Measurements from ENCODE around the gene NXN. TPM values are rescaled to one million over a fixed set of nuclear protein-coding genes. Genes with fewer than 3 reads are reported as not detected.
A peak's percentile ranks its signal among the peaks of the same experiment; 100 is the strongest.

NXN gene
- total RNA-seq, 1 experiment from 2014 or later, result 126 TPM

DNA sequence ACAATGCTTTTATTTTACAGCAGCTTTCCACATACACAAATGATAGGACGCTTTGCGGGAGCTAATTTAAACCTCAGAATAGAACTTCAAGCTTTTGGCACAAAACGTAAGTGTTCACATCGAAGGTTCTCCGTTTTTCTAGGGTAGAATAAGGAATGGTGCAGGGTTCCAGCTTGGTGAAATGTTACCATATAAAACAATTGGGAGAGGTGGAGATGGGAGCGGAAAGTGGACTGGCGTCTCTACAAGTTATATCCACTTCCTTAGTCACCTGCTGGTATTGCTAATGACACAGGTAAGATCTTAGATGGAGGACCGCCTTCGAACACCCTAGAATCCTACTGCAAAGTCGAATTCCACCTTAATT lies 1.7 kb upstream of the NXN start:
- Histone ChIP-seq H3K27ac (ENCODE audit: low read length) (peak overlapping the region; percentile 61), H3K9me3 (ENCODE audit: control insufficient read depth, insufficient read depth, low read depth, low read length) (no peaks in the 10 kb centered on the region), H3K4me1 (ENCODE audit: control insufficient read depth, insufficient read depth, low read length) (peaks cover 6% of the 10 kb centered on the region), H3K27me3 (ENCODE audit: control insufficient read depth, insufficient read depth, low read length) (no peaks in the 10 kb centered on the region), H3K36me3 (ENCODE audit: control insufficient read depth, insufficient read depth, low read length) (no peaks in the 10 kb centered on the region; the same call in 1 of the 2 replicates), H3K4me3 (ENCODE audit: low read depth in 2 of 2, low read length in 2 of 2) (peak overlapping the region; percentile 3 to 18; a peak in 2 of 4 replicates)
- ATAC-seq, result no peak
- BruUV-seq (replicated peaks), result TSS peak; percentile 94
- intact Hi-C loops (cut with micrococcal nuclease; ENCODE audit: unreplicated experiment) (loop anchor here (5.0 kb wide), 1 partner anchor 184 kb away; no protein-coding TSS in a partner anchor), in situ Hi-C loops (cut with HindIII; ENCODE audit: low pct_unique_long_range_greater_than_20kb, low sequenced_read_pairs) (no loop called here)
- TF ChIP-seq, protein P1, sequence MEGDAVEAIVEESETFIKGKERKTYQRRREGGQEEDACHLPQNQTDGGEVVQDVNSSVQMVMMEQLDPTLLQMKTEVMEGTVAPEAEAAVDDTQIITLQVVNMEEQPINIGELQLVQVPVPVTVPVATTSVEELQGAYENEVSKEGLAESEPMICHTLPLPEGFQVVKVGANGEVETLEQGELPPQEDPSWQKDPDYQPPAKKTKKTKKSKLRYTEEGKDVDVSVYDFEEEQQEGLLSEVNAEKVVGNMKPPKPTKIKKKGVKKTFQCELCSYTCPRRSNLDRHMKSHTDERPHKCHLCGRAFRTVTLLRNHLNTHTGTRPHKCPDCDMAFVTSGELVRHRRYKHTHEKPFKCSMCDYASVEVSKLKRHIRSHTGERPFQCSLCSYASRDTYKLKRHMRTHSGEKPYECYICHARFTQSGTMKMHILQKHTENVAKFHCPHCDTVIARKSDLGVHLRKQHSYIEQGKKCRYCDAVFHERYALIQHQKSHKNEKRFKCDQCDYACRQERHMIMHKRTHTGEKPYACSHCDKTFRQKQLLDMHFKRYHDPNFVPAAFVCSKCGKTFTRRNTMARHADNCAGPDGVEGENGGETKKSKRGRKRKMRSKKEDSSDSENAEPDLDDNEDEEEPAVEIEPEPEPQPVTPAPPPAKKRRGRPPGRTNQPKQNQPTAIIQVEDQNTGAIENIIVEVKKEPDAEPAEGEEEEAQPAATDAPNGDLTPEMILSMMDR (IDR thresholded peaks at IDR 0.05), result no peak; the same call in 1 of the 2 replicates
- TF ChIP-seq POLR2AphosphoS5 (IDR thresholded peaks at IDR 0.05; ENCODE audit: low read depth, low read length), result no peak
- POLR2A ChIA-PET, result no interaction called here
- DNase-seq (ENCODE audit: low read depth, low spot score), result no peak
- CTCF ChIA-PET, result interaction anchor here (0.7 to 1.3 kb wide), 5 partner anchors 27 to 197 kb away, joined by 3 to 14 read pairs (median 3); no protein-coding TSS in a partner anchor

DNA sequence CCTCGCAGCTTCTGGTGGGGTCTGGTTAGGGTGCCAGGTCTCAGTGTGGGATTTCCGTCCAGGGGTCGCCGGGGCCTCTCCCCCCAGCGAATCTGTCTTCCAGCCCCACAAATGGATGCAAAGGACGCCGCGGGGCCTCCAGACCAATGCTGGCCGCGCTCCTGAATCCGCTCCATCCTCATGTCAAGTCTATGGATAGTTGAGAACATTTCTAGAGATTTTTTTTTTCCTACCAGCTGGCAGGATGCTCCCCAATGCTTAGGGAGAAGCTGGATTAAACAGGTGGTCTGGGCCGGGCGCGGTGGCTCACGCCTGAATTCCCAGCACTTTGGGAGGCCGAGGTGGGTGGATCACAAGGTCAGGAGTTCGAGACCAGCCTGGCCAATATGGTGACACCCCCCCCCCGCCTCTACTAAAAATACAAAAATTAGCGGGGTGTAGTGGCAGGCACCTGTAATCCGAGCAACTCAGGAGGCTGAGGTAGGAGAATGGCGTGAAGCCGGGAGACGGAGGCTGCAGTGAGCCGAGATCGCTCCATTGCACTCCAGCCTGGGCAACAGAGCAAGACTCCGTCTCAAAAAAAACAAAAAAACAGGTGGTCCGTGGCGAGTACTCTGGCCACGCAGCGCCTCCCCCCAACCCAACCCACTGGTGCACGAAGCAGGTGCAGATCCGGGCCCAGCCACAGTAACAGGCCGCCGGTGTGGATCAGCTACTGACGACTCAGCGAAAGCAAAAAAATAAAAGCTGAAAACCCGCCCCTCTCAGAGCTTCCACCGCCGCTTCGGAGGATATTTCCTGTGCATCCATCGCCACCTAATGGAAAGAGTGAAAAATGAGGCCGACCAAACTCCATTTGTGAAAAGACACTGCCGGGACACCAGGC lies 1.1 kb upstream of the NXN start:
- CTCF ChIA-PET, result interaction anchor here (0.6 to 1.3 kb wide), 10 partner anchors 26 to 624 kb away, joined by 3 to 14 read pairs (median 3); no protein-coding TSS in a partner anchor
- in situ Hi-C loops (cut with HindIII; ENCODE audit: low pct_unique_long_range_greater_than_20kb, low sequenced_read_pairs), result no loop called here
- intact Hi-C loops (cut with micrococcal nuclease; ENCODE audit: unreplicated experiment), result loop anchor here (5.0 kb wide), 1 partner anchor 183 kb away; no protein-coding TSS in a partner anchor
- BruUV-seq (replicated peaks), result no TSS peak
- Histone ChIP-seq H3K4me3 (ENCODE audit: low read depth in 2 of 2, low read length in 2 of 2) (peak overlapping the region; percentile 47 to 56), H3K27ac (ENCODE audit: low read length) (peak overlapping the region; percentile 79), H3K36me3 (ENCODE audit: control insufficient read depth, insufficient read depth, low read length) (no peaks in the 10 kb centered on the region; the same call in none of the 2 replicates), H3K9me3 (ENCODE audit: control insufficient read depth, insufficient read depth, low read depth, low read length) (no peaks in the 10 kb centered on the region), H3K27me3 (ENCODE audit: control insufficient read depth, insufficient read depth, low read length) (no peaks in the 10 kb centered on the region), H3K4me1 (ENCODE audit: control insufficient read depth, insufficient read depth, low read length) (peaks cover 12% of the 10 kb centered on the region)
- TF ChIP-seq, protein P1 (IDR thresholded peaks at IDR 0.05), result peak; percentile 83
- TF ChIP-seq POLR2AphosphoS5 (IDR thresholded peaks at IDR 0.05; ENCODE audit: low read depth, low read length) (0 out of 2 replicates have a peak, but pooled peaks have one; percentile 4), SIN3A (IDR thresholded peaks at IDR 0.05; ENCODE audit: borderline replicate concordance, insufficient read depth, low read depth, low read length) (no peak)
- POLR2A ChIA-PET, result interaction anchor here (0.6 kb wide), 2 partner anchors 70 to 619 kb away, joined by 6 to 9 read pairs; no protein-coding TSS in a partner anchor
- peak; percentile 54 for DNase-seq (ENCODE audit: low read depth, low spot score)
- peak; percentile 54 for ATAC-seq

DNA sequence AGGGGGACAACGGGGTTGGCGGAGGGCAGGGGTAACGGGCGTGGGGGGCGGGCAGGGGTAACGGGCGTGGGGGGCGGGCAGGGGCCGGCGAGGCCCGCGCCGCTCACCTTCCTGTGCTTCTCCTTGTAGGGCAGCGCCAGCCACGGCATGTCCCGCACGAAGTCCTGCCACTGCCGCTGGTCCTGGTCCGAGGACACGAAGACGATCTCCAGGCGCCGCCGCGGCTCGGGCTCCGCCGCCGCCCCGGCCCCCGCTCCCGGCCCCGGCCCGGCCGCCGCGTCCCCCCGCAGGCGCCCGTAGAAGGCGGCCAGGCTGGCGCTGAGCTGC lies 401 bp downstream of the NXN start:
- no peaks in the 10 kb centered on the region; the same call in none of the 2 replicates for H3K36me3 ChIP-seq (ENCODE audit: control insufficient read depth, insufficient read depth, low read length)
- BruUV-seq (replicated peaks), result no TSS peak
- TF ChIP-seq, protein P1 (IDR thresholded peaks at IDR 0.05), result no peak
- TF ChIP-seq TCF7L2 (IDR thresholded peaks at IDR 0.05; ENCODE audit: low read depth, low read length) (no peak), SIN3A (IDR thresholded peaks at IDR 0.05; ENCODE audit: borderline replicate concordance, insufficient read depth, low read depth, low read length) (no peak), POLR2AphosphoS5 (IDR thresholded peaks at IDR 0.05; ENCODE audit: low read depth, low read length) (no peak)
- TF ChIP-seq, protein P2, sequence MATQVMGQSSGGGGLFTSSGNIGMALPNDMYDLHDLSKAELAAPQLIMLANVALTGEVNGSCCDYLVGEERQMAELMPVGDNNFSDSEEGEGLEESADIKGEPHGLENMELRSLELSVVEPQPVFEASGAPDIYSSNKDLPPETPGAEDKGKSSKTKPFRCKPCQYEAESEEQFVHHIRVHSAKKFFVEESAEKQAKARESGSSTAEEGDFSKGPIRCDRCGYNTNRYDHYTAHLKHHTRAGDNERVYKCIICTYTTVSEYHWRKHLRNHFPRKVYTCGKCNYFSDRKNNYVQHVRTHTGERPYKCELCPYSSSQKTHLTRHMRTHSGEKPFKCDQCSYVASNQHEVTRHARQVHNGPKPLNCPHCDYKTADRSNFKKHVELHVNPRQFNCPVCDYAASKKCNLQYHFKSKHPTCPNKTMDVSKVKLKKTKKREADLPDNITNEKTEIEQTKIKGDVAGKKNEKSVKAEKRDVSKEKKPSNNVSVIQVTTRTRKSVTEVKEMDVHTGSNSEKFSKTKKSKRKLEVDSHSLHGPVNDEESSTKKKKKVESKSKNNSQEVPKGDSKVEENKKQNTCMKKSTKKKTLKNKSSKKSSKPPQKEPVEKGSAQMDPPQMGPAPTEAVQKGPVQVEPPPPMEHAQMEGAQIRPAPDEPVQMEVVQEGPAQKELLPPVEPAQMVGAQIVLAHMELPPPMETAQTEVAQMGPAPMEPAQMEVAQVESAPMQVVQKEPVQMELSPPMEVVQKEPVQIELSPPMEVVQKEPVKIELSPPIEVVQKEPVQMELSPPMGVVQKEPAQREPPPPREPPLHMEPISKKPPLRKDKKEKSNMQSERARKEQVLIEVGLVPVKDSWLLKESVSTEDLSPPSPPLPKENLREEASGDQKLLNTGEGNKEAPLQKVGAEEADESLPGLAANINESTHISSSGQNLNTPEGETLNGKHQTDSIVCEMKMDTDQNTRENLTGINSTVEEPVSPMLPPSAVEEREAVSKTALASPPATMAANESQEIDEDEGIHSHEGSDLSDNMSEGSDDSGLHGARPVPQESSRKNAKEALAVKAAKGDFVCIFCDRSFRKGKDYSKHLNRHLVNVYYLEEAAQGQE (IDR thresholded peaks at IDR 0.05; ENCODE audit: insufficient read depth in 1 of 2, low read depth in 2 of 2, low read length in 1 of 2), result no peak
- intact Hi-C loops (cut with micrococcal nuclease; ENCODE audit: unreplicated experiment), result no loop called here
- CTCF ChIA-PET, result interaction anchor here (0.5 kb wide), 1 partner anchor 111 kb away, joined by 3 read pairs; no protein-coding TSS in a partner anchor
- POLR2A ChIA-PET, result interaction anchor here (0.7 kb wide), 1 partner anchor 25 kb away, joined by 4 read pairs; no protein-coding TSS in a partner anchor
- ATAC-seq, result peak; percentile 74
- H3K4me3 ChIP-seq (ENCODE audit: low read depth in 2 of 2, low read length in 2 of 2), result peak overlapping the region; percentile 38 to 46
- in situ Hi-C loops (cut with HindIII; ENCODE audit: low pct_unique_long_range_greater_than_20kb, low sequenced_read_pairs), result no loop called here
- DNase-seq (ENCODE audit: low read depth, low spot score), result no peak
- no peaks in the 10 kb centered on the region for H3K9me3 ChIP-seq (ENCODE audit: control insufficient read depth, insufficient read depth, low read depth, low read length)
- H3K27me3 ChIP-seq (ENCODE audit: control insufficient read depth, insufficient read depth, low read length), result no peaks in the 10 kb centered on the region
- H3K27ac ChIP-seq (ENCODE audit: low read length), result no peak overlapping the region
- H3K4me1 ChIP-seq (ENCODE audit: control insufficient read depth, insufficient read depth, low read length), result peaks cover 21% of the 10 kb centered on the region

Data from Panc1 (cell line).